Stimulated activated CD4-positive, alpha-beta T cell treated with anti-CD3 and anti-CD28 coated beads, Interleukin-2, amount 100 ng/mL, for 48 hours (primary cell): ENCODE results near the gene EFHC2.

Experiments used
- DNase-seq, 2 donors: peaks; one replicate each; pipeline ENCODE4 v3.0.0-alpha.2; 2020

The EFHC2 gene

GRCh38 chrX:44143061-44143602, 200.3 kb downstream of the EFHC2 start:
- DNase-seq: no peak

GRCh38 chrX:44130189-44130588, 213.3 kb downstream of the EFHC2 start:
- no peak for DNase-seq

- DNase-seq: no peak
Measured at GRCh38 chrX:44113337-44113736, 230.1 kb downstream of the EFHC2 start.

GRCh38 chrX:44106864-44107263, 236.6 kb downstream of the EFHC2 start:
- no peak for DNase-seq

DNA sequence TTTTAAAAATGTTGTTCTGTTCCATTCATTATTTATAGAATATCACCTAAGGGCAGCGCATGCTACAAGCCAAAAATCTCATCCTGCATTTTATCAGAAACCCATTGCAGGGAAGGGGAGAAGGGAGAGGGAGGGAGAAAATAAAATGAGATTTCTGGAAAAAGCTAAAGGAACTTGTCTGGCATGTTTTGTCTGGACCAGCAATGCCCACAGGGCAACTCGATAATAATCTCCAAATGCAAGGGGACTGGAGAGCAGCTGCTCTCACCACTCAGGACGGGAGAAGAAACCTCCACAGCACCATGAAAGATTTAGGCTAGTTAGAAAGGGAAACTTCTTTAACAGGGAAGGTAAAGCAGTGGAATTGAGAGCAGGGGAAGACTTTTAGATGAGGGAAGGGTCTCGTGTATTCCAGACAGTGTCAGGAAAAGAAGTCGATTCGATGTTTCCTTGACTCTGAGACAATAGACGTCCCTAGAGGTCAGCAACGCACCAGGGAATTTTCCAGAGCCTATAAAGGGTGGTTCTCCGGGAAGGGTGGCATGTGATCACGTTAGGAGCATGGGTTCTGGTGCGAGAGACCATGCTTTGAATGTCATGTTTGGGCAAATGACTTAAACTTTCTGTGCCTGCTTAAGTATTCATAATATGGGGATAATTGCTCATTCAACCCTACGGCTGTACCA, 238.1 kb downstream of the EFHC2 start:
- DNase-seq: no peak

DNA sequence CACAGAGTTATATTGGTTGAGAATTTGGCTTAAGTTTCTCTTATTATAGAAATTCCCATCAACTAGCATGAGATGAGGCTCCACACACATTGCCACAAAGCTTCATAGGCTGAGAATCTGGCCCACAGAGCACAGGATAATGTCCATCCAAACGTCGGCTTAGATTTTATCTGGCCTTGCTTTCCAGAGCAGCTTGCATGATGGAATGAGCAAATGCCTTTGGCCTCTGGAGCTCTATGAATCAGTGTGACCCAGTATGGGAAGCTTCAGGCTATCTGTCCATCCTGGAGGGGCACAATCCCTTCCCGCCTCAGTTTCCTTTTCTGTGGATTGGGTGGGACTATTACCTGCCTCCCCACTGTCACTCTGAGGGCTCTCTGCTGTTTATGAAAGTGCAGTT, 238.8 kb downstream of the EFHC2 start:
- no peak for DNase-seq

DNA sequence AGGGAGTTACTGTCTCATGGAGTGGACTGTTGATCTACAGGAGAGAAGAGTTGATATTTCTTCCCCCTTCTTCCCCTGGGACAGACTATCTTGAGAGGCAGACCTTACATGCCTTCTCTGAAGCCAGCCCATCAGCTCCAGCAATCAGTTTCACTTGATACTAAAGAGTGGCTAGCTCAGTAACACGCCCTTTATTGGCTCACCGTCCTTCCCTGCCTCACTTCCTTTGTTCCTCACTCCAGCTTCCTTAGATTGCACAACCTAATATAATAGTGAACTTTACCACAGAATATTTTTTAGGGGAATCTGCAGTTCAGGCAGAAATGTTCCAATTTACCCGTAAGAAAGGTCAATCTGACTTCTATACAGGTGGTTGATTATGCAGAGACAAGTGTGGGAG, 242.2 kb downstream of the EFHC2 start:
- DNase-seq: no peak

DNA sequence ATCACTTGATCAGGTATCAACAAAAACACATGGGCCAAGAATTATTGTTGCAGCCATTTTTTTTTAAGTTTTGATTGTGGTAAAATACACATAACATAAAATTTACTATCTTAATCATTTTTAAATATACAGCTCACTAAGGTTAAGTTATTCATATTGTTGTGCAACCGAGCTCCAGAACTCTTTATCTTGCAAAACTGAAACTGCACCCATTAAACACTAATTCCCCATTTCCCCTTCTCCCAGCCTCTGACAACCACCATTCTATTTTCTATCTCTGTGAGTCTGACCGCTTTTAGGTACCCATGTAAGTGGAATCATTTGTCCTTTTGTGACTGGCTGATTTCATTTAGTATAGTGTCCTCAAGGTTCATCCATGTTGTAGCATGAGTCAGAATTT, 244.1 kb downstream of the EFHC2 start:
- no peak for DNase-seq
